ENCODE data around the gene LHX4.

Gene LHX4

DNA sequence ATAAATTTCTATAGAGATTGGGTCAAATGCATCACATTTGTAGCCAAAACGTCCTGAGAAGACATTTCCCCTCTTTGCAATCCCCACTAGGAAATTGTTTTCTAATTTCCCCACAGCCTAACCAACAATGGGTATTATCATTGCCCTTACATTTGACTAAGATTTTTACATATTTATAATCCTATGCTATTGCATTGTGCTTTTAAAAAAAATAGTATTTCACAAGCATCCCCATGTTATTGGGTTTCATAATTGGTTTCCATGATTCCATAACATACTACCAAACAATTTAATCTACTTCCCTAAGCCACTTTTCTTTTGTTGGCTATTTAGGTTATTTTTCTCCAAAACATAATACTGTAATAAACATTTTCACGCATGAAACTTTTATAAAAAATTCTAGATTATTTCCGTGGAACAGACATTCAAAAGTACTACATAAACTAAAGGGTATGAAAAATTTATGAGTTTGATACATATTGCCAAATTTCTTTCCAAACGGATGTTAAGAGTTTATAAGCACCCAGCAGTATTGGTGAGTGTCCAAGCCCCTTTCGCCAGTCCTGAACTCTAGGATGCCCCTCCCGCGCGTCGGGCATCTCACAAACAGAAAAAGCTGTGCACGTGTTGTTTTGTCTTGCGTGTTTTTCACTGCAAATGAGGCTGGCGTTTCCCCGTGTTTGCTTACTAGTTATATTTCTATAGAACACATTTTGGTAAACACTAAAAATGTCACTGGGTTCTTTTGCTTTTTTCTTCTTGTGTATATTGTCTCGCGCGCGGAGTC, 2.0 kb upstream of the LHX4 start:
- DNase-seq (ENCODE audit: low read depth), result no peak

DNA sequence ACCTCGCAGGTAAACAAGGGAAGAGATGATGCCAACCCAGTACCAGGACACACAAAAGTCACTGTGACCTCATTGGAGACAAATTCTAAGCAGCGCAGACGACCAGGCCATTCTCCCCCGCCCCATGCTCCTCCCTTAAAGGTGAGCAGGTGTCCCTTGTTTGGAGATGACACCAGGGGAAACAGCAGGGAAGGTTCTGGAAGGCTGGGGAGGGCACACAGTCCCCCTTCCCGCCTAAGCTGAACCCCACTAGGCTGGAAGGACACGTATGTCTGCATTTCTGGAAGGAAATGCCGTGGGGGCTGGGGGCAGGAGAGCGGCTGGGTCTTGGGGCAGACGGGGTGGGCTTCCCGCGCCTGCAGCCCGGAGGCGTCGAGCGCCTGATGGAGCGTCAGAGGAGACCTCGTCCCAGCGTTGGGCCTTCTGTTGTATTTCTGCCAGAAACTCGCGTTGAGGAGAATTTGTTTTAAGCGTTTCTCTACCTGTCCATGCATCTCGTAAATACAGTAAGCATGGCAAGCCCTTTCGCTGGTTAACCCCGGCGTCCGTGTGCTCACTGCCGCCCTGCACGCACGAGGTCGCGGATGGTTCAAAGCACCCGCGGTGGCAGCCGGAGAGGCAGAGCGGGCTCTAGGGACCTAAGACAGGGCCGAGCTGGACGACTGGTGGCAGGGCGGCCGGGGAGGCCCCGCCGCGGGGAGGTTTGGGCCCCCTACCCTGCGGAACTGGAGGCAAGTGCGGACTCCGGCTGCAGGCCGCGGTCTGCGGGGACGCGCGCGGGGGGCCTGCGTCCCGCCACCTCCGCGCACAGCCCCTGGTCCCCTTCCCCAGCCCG, 1.2 kb upstream of the LHX4 start:
- DNase-seq (ENCODE audit: low read depth), result no peak

DNA sequence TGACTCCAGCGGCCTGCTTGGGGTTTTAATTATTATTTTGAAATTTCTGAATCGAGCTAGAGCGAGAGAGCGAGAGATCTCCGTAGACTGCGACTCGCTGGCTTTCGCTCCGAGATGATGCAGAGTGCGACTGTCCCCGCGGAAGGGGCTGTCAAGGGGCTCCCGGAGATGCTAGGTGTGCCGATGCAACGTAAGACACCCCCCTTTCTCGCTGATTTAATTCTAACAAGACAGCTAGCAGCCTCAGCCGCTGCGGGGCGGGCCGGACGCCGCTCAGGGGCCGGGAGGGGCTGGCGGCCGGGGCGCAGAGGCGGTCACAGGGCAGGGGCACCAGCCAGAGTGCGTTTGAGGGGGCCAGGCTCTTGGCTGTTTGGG, 339 bp downstream of the LHX4 start:
- DNase-seq (ENCODE audit: low read depth), result no peak

DNA sequence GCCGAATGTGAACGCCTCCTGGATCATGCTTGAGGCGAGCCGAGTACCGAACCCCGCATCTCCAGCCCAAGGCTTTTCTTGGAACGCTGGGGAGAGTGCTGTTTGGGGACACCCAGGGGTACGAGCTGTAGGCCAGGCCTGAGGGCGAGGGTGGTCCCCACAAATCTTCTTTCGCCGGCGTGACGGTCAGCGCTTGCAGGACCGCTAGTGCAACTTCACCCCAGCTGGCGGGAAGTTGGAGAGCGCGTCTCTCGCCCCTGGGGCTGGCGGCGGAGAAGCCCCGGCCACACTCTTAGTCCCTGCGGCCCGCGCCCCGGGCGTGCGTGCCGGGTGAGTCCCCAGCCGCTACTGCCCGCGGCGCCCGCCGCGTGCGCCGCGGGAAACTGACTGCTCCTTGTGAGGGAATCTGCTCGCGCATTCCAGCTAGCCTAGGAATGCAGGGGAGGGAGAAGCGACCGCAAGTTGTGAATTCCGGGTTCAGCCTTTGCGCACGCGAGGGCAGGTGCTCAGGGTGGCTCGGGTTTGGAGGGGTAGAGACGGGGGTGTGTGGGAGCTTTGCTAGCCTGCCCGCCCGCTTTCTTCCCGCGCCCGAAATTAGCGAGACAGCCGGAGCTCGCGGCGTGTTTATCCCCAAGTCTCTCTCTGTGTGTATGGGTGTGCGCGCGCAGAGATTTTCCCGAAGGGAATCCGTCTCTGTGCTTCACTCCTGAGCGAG, 884 bp downstream of the LHX4 start:
- DNase-seq (ENCODE audit: low read depth), result peak; percentile 26

DNA sequence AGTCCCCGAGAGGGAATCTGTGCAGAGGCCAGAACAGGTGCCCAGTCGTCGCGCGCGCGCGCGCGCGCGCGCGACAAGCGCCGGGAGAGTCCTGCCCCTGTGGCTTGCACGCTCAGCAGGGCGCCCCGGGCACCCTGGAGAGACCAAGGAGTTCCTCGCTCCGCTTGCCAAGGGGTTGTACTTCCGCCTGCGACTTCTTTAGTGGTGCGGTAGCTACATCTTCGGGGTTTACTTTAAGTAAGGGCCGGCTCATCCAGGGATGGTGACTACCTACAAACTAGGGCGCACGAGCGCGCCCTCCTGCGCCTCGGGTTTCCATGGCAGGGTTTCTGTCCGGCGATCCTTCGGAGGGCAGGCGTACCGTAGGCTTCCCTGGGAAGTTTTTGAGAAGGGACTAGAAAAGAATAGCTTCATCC, 1.4 kb downstream of the LHX4 start:
- DNase-seq (ENCODE audit: low read depth), result no peak

DNA sequence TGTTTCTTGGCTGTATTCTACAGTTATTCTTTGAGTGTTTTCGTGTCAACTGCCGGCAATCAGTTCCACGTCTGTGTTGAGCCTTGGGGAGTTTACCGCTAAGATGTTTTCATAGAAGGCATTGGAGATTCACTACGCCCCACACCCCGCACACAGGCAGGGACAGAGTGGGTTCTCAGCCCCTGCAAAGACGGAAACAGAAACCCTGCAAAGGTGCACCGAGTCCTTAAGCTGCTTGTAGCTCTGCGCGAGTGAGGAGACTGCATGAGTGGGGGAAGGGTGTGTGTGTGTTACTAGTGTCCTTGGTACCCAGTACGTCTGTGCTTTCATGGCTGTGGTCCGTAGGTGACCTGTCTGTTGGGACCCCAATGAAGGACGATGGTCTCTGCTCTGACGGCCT, 1.9 kb downstream of the LHX4 start:
- no peak for DNase-seq (ENCODE audit: low read depth)

DNA sequence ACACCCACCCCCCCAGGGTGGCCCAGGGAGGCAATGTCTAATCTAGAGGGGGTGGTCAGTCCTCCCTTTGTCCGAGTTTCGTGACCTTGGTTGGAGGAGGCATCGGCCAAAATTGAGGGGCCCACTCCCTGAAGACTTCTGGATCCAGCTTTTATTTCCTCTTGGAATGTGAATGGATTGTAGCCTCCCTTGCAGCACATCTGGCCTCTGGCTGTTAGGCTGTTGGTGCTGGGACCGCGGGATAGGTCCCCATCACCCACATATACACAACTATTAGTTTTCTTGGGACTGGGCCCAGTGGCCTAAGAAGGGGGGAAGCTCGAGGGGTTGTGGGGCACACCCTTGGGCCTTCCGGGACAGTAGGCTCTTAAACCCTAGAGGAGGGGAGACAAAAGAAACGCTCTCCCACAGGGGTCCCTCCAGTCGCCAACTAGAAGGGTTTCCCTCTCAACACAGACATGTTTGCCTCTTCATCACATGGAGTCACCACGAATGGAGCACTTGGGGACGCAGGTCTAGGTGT, 2.5 kb downstream of the LHX4 start:
- DNase-seq (ENCODE audit: low read depth), result no peak

DNA sequence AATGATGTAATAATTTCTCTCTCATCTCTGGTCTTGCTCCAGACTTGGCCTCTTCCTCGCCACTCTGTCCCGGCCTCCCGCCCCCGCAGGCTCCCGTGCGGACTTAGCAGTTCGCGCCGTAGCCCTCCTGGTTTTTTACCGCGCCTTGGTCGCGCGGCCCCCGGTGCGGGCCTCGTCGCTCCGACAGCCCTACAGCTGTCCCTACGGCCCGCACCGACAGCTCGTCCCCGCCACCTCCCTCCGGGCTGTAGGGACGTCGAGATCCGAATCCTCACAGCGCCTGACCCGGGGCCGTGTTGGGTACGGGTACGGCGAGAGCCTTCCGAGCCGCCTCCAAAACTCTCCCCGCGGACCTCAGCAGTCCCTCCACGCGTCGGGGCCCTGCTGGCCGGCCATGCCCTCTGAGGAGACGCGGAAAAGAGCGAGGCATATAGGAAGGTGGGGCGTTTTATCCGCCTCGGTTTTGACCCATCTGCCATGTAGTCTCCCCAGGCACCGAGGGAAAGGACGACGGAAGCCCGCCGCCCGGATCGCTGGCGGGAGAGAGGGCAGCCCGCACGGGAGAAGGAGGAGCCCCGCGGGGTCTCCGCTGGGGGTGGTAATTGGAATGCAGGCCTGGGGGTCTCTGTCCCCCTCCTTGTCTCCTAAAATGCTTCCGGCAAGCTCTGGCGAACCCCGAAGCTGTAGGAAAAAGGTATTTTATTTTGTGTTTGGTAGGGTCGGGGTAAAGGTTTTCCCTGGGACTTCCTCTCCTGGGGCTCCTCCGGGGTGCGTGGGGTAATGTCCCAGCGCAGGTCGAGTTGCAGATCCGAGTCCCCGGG, 3.3 kb downstream of the LHX4 start:
- no peak for DNase-seq (ENCODE audit: low read depth)

DNA sequence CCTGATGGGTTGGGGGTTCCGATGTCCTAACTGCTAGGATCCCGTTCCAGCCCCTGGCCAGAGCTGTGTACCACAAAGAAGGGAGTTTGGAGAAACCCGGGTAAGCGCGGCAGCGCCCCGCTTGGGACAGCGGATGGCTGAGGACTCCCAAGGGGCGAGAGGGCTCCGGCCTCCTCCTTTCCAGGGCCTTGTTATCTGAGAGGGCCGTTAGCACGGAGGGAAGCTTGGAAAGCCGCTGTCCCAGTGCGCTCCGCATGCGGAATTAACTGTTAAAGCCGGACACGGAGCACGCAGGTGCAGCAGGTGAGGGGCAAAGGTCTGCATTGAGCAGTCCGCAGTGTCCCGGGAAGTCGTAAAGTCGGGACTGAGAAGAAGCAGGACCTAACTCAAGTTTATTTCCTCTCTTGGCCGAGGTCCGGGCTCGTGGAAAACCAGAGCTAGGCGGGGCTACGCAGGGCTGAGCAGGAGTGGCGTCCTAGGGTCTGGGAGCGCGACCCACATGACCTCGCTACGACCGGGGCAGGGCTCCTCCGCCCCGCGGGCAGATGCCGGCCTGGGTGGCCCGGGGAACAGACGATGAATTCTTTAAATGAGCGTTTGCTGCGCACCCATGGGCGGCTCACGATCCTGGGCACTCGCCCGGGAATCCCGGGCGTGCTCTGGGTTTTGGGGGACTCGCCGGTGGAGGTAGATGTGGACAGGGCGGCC, 4.5 kb downstream of the LHX4 start:
- no peak for DNase-seq (ENCODE audit: low read depth)

DNA sequence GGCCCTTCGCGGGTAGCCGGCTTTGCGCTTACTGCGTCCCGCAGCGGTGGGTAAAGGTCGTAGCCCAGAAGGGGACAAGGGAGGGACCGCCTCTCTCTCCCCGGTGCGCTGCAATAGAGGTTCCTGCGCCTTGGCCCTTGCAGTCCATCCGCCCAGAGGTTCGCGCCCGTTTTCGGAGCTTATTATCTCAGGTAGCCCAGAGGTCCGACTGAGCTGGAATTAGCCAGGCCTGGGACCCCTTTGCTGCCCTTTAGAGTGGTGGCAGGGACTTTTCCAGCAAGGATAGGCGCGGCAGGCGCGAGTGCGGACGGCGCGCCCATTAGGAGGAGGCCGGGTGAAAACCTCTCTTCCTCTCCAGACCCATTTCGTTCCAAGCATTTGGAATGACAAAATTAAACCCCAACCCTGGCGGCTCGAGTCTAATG, 5.0 kb downstream of the LHX4 start:
- no peak for DNase-seq (ENCODE audit: low read depth)

DNA sequence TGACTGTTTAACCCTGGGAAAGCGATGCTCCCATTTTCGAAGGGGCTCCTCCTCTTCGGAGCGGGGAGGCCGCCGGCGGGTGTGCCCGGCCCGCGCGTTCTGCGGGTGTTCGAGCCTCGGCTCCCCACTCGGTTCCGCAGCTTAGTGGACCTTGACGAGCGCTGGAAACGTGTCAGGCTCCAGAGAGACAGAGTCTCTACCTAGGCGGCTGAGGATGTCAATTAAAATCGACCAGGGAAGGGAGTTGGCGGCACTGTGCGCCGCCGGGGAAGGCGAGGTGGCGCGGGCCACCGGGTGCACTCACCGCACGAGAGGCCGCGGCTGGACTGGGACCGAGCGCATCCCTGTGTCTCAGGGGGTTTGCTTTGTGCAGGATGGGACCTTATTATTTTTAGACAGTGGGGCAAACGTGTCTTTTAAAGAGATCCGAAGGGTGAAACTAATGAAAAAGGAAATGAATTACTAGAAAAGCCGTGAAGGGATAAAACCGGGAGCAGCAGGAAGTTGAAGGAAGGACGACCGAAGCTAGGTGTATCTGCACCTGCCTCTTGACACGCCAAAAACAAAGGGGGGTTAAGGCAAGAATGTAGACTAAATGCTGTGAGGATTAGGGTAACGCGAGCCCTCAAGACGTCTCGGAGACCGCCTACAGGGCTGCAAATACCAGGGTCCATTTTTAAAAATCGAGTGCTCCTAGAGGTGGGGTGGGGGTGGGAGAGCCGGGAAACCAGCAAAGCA, 5.6 kb downstream of the LHX4 start:
- no peak for DNase-seq (ENCODE audit: low read depth)

DNA sequence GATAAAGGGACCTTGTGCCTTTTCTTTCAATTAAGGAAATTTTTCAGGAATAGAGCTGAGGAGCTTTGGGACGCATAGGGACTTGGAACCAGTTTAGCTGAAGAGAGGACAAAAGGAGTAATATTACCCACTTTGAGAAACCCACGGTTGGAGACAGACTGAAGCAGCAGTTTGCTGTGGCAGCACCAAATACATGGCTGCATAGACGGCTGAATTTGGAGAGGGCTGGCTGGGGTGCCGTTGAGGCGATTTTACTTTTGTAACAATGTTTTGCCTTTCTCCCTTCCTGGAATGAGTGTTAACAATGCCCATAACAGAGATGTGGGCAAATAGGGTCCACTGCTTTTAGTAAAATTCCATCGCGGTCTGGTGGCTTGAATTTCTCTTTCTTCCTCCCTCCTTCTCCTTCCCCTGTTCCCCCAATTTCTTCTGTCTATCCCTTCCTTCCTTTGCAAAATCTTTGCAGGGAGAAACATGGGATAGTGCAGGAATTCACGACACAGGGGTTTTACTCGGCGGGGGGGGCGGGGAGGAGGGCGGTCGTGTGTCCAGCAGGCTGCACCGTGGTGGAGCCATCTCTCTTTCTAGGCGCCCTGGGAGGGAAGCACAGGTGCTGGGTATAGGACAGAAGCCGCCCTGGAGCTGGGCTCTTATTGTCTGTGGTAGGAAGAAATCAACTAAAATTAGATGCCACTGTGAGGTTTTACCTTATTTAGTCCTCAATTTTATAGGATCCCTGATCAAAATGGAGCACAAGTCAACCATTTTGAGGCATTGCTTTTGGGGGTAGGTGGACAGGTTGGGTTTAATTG, 6.8 kb downstream of the LHX4 start:
- no peak for DNase-seq (ENCODE audit: low read depth)

DNA sequence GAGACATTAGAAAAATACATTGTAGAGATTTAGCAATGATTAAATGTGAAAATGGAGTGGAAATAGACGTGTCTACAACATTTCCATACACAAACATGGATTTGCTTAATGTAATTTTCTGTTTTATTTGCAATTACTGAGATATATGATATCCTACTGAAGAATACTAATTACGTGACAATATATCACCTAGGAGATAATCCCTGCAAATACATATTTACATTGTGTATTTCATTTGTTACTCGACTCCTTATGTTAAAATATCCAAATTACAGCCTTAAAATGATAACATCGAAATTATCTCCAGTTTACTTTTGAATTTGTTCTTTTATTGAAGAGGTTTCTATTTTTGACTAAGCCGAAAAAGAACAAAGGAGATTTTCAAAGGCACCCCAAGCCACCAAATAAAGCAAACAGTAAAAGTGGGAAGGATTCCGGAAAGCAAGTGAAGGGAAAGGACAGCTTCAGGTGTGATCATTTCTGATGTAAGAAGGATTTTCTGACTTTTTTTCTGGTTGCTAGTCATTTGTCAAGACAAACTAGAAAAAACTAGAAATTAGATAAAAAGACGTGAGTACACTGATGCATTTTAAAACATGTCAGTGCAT, 7.9 kb downstream of the LHX4 start:
- no peak for DNase-seq (ENCODE audit: low read depth)

DNA sequence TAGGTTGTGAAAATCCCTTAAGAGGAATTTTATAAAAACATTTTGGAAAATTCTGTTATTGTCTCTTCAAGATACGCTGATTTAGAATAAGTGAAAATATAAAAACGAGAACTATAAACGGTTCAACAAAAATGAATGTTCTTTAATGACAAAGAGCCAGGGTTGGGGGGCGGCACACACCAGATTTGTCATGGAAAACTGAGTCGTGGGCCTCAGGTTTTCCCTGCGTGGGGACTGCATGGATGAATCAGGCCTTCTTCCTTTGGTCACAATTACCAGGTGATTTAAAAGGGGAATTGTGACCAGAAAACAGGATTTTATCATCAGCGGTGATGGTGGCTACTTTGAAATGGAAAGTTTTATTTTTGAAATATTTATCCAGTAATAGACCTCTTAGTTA, 8.6 kb downstream of the LHX4 start:
- no peak for DNase-seq (ENCODE audit: low read depth)

DNA sequence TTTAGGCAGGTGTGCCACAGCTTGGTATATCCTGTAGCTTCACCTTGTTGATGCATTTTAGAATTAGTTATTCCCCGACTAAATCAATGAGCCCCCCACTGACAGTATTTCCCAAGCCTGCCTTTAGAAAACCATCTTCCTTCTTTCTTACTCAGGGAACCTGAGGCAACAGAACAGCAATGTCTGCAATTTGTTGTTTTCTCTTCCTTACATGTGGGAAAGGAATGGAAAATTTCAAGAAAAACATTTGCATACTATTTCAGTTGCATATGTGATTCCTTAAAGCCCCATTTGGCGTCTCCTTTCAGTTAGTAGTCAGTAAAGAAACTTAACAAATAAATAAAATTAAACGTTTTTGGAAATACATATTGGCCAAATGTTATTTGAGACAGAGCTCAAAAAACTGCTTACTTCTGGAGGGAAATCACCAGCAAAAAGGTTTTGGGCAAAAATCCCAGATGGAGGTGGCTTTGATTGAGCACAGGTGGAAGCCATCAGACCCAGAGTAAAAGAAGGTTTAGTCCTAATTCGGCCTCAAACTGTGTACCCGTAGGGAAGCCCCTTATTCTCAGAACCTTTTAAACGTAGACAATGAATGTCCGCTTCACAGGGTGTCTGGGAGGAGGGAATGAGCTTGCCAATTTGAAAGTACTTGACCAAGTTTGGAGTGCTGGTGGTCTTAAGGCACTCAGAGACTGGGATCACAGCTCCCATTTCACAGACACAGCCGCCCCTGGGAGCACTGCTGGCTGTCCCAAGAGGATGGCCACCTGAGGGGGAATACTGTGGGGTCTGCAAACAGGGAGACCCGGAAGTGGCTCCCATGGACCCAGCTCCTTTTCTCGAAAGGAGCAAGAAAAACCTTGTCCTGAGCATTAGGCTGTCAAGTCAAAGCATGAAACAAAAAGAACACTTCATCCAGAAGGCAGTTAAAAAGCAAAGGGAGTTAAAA, 9.4 kb downstream of the LHX4 start:
- DNase-seq (ENCODE audit: low read depth), result no peak

DNA sequence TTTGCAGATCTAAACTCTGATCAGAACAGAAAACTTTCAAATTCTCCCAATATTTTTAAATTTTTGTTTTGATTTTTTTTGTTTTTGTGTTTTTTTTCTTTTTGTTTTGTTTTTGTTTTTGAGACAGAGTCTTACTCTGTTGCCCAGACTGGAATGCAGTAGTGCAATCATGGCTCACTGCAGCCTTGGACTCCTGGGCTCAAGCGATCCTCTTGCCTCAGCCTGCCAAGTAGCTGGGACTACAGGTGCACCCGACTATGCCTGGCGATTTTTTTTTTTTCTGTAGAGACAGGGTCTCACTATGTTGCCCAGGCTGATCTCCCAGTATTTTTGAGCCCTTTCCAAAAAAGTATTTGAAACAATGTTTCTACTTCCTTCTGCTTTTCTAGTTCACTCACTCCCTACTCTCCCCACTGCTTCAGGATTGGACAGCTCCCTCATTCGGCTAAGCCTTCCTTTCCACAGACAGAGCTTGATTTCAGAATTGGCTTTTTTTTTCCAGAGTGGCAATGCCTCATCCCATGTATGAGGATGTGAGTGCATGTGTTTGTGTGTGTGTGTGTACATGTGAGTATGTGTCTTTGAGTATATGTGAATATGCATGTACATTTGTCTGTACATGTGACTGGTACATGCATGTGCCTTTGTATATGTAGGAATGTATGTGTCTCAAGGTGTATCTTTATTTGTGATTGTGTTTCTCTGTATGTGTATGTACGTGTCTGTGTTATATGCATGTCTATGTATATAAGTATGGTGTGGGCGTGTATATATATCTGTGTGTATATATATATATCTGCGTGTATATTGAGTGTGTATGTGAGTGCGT, 11.9 kb downstream of the LHX4 start:
- no peak for DNase-seq (ENCODE audit: low read depth)

All from HS-5 (cell line).